Activated naive CD4-positive, alpha-beta T cell (primary cell): ENCODE data around the gene FAM24B.
"Not testable (repeated sequence)": the region's sequence is repeated elsewhere in the genome, so short reads cannot be mapped to it uniquely, and the experiment has no call there.

Source experiments
- DNase-seq, 4 experiments: peaks; one replicate each; lab custom pipeline; 2025; lab: John Stamatoyannopoulos, UW

FAM24B gene, protein sequence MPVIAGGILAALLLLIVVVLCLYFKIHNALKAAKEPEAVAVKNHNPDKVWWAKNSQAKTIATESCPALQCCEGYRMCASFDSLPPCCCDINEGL

DNA sequence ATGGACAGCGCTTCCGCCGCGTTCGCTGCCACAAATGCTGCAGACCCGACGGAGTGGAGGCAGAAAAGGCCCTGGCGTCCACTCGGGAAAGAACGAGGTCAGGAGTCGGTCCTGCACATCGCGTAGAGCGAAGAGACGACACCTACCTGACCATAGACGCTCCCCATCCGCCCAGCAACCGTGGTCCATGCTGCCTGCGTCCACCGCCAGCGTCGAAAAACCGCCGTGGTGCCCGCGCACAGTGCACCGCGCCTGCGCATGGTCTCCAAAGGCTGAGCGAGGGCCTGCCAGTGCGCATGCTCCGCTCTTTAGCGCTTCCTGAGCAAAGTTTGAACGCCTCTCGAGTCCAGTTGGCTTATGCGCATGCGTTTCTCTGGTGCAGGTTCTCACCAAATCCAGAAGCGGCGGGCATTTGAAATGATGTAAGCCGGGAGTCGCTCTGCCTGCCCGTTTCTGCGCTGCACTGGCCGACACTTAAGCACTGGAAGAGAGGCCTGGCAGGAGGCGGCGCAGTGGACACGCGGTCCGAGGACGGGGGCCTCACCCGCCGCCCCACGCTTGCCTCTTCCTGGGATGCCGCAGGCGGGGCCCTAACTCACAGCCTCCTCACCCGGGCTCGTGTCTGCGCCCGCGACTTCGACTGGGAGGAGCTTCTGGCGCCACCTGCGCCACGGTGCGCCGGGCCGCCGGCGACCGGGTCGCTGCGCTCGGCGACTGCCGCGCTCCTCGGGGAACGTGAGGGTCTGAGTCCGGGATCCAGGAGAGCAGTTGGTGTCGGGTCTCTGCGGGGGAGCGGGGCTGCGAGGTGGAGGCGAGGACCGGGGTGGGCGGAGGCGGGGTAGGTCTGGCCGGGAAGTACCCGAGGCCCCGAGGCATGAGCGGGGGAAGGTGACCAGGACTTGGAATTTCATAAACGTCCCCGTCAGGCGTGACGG lies at the start of gene FAM24B:
FAM24B (minus strand) TSS at position 243 of the 935 bp plus-strand sequence. CDS start 29,066 bp downstream, outside the sequence.
- peak; percentile 76 to 87 (median 84) for DNase-seq

DNA sequence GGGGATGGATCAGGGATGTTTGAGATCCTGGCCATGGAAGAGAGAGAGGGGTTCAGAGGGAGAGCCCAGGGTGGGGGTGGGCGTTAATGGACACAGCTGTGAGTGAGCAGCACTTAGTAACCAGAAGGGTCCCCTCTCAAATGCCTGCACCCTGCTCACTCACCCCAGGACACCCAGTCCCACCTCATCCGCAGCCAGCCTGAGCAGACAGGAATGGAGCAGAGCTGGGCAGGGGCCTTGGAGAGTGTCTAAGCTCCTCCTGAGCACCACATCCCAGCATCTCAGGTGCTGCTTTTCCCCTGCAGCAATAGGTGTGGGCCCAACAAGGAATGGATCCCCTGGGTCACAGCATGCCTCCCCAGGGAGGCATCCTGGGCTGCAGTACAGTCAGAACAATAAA lies 36.3 kb upstream of the FAM24B start:
- no peak for DNase-seq

DNA sequence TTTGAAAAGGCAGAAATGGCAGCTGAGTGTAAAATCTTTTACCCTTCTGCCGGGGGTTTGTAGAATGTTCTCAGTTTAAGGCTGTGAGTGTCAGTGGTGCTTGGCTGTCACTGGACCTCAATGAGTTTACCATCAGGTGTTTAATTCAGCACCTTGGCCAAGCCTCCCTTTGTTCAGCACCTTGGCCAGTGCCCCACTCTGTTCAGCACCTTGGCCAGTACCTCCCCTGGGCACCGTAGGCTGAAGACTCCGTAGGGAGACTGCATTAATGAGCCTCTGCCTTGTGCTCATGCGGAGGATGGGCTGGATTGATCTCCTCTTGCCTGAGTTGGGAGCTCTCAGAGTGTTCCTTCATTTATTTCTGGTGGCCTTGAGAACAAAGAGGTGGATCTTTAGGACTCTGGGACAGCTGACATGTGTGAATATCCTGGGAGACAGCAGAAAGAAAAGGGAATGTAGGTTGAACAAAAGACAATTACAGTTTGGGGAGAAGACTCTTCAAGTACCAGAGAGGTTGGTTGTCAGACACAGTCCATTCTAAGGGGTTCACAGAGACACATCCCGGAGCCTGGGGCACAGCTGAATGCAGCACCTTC lies 32.6 kb upstream of the FAM24B start:
- DNase-seq, result peak in 2 of 4 experiments; percentile 21 to 36

GRCh38 chr10:122910310-122910709 lies 30.9 kb upstream of the FAM24B start, which contains the start of gene FAM24A:
Gene FAM24A, plus strand, starts transcription at chr10:122910610. Its CDS starts 1,025 bp downstream, at chr10:122911635.
- no peak for DNase-seq

DNA sequence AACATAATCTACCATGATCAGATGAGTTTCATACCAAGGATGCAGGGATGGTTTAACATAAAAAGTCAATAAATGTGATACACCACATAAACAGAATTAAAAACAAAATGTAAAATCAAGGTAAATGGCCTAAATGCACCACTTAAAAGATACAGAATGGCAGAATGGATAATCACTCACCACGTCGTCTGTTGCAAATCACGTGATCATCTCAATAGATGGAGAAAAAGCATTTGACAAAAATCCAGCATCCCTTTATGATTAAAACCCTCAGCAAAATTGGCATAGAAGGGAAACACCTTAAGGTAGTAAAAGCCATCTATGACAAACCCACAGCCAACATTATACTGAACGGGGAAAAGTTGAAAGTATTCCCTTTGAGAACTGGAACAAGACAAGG lies 24.5 kb upstream of the FAM24B start:
- not testable (repeated sequence) for DNase-seq

DNA sequence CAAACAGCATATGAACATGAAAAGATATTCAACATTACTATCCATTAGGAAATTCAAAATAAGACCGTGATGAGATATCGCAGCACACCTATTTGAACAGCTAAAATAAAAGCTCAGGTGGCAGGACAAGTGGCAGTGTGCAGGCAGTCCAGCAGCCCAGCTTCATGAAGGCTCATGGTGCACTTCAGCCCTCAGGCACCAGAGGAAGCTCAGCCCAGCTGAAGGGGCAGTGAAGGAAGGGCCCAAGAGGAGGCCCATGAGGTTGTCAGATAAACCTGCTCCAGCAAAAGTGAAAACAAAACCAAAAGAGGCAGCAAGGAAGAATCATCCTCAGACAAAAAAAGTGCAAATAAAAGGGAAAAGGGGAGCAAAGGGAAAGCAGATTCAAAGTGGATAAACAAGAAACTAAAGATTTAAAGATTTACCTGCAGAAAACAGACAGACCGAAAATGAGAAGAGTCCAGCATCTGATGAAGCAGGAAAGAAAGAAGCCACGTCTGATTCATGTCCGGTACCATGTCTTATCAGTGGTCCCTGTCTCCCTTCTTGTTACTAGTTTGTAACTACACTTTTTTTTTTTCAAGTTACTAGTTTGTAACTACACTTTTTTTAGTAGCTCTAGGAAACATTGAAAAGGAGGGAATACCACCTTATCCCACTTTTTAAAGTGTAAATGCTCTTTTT lies 15.0 kb upstream of the FAM24B start:
- no peak for DNase-seq

- DNase-seq, result no peak
Measured at GRCh38 chr10:122884166-122884565, 4.8 kb upstream of the FAM24B start.

DNA sequence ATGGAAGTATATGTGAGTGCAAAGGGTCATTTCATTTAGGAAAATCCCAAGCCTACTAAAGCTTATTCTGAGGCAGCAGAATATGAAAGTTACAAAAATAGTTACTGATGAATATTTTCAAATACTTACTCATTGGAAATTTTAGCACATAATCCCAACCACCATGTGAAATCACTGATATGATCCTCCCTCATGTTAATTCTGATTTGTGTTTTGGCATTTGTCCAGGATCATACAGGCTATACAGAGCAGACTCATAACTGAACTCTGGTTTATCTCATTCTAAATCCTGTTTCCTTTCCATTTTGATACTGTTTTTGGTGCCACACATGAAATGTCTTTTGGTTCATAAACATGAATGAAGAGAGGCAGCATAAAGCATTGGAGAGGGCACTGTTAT lies 3.4 kb upstream of the FAM24B start:
- DNase-seq, result no peak

DNA sequence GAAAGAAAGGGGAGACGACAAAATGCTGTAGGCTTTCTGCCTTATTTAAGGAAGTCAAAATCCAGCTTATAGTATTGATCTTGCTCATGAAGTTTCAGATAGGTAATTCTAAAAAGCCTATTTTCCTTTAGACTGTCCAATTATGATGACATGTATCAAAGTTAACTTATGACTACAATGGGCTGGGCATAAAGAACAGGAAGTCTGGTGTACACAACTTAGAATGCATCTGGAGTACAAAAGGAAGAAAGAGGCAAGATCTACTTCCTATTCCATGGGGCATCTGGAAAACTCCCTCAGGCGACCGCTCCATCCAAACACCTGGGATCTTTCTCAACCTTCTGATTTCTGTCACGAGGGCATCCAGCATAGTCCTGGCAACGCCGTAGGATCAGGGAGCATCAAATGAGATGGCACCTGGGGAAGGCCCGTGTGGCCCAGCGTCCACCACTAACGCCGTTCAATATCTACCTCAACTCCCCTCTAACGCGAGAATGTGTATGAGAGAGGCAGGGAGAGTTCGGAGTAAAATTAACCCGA lies 512 bp downstream of the FAM24B start:
- no peak for DNase-seq

DNA sequence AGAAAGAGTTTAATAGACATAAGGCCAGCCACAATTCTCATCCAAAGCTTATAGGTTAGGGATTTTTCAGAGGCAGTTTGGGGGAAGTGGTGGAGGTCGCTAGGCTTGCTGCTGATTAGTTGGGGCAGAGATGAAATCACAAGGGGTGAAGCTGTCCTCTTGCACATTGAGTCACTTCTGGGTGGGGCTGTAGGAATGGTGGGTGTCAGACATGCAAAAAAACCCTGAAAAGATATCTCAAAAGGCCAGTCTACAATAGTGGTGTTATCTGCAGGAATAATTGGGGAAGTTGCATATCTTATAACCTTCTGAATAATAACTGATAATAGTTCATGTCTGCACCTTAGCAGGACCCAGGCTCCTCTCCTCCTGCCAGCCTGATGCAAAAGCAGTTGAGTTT lies 2.1 kb downstream of the FAM24B start:
- no peak for DNase-seq

GRCh38 chr10:122876467-122876855 lies 2.9 kb downstream of the FAM24B start:
- DNase-seq, result no peak

DNA sequence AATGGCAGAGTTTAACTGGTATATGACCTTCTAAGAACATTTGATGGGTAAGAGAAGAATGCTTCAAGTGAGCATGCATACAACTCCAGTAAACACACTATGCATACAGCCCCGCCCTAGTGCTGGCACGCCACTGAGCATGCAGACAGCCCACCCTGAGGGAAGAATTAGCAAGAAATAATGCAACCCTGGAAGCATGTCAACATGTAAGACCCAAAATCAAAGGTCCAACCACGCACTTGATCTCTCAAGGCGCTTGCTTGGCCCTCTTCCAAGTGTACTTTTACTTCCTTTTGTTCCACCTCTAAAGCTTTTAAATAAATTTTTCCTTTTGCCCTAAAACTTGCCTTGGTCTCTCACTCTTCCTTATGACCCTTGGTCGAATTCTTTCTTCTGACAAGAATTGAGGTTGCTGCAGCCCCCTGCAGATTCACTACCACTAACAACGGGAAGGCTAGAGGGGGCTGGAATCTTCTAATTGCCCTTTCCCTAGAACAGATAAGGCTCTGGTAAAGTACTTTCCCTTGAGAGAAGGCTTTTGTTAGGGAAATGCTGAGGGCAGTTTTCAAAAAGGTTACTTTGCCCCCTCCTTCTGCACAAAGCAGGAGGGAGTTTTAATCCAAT lies 3.4 kb downstream of the FAM24B start:
- no peak for DNase-seq

- not testable (repeated sequence) for DNase-seq
Measured at GRCh38 chr10:122871947-122872346, 7.4 kb downstream of the FAM24B start.

GRCh38 chr10:122868768-122869167 lies 10.6 kb downstream of the FAM24B start:
- DNase-seq, result not testable (repeated sequence)

DNA sequence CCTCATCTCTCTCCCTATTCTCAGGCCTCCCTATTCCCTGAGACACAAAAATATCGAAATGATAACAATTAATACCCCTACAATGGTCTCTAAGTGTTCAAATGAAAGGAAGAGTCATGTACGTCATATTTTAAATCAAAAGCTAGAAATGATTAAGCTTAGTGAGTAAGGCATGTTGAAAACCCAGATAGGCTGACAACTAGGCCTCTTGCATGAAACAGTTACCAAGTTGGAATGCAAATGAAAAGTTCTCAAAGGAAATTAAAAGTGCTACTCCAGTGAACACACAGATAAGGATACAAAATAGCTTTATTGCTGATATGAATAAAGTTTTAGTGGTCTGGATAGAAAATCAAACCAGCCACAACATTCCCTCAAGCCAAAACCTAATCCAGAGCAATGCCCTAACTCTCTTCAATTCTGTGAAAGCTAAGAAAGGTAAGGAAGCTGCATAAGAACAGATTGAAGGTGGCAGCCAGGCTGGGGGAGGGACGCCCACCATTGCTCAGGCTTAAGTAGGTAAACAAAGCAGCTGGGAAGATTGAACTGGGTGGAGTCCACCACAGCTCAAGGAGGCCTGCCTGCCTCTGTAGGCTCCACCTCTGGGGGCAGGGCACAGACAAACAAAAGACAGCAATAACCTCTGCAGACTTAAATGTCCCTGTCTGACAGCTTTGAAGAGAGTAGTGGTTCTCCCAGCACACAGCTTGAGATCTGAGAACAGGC lies 12.5 kb downstream of the FAM24B start:
- DNase-seq, result not testable (repeated sequence)

DNA sequence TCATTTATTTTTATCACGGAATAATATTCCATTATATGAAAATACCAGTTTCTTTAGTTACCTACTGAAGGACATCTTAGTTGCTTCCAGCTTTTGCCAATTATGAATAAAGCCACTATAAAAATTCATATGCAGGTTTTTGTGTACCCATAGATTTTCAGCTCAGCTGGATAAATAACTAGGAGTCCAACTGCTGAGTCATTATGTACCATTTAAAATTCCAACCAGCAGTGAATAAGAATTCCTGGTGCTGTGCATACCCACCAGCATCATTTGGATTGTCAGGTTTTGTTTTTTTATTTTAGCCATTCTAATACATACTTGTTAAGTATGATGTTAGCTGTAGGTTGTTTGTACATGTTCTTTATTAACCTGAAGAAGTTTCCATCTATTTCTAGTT lies 14.5 kb downstream of the FAM24B start:
- DNase-seq, result no peak

GRCh38 chr10:122864194-122864592 lies 15.2 kb downstream of the FAM24B start:
- DNase-seq, result no peak

DNA sequence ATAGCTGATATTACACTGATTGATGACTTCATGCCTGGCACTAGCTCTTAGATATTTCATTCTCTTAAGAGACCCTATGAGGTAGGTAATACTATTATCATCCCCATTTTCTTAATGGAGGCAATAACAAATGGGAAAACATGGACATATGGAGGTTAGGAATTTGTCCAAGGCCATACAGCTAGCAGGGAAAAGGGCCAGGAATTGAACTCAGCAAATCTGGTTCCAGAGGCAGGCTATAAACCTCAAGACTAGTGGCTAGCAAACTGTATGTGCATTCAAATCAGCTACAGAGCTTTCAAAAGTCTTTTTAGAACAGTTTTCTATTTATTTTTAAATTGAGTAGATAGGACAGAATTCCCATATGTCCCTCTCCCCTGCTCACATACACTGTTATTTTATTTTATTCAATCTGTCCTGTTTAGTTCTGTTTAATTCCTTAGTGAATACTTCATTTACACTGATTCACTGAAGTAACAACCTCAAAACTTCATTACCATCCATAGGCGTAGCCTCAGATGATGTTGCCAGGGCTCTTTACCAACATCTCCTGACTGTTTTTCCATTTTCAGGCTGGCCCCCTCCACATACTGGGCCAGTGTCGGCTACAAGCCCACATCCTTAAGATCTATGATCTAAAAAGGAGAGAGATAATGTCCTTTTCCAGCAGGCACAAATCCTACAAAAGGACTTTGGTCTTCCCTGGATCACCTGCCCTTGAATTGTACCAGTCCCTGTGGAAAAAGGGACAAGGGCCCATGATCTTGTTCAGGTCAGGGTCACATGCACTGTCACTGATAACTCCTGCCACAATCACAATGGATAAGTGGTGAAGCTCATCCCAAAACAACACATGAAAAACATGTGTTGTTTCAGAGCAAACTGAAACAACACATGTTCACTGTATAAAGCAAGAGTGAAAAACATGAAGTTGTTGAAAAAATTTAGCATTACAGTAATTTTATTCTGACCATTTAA lies 15.9 kb downstream of the FAM24B start:
- DNase-seq, result no peak

DNA sequence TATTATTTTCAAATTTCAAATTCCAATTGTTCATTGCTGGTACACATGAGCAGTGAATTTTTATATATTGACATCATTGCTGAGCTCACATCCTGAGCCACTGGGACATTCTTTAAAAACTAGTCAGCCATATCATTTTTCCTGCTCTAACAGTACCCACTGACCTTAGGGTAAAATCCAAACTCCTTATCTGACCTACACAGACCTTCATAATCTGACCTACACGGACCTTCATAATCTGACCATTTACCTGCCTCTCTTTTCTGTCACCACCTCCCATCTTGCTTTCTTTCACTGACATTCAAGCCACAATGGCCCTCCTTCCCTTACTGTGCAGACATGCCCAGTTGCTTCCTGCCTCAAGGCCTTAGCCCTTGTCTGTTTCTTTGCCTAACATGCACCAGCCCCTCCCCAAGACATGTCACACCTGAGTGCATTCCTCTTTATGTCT lies 17.6 kb downstream of the FAM24B start:
- no peak for DNase-seq

GRCh38 chr10:122859527-122859926 lies 19.9 kb downstream of the FAM24B start:
- DNase-seq, result no peak
